Fibroblast of skin of back (primary cell): ENCODE measurements around the gene PCNX1.
A peak's percentile ranks its signal among the peaks of the same experiment; 100 is the strongest.
"Not testable (repeated sequence)": the region's sequence is repeated elsewhere in the genome, so short reads cannot be mapped to it uniquely, and the experiment has no call there.

ENCODE experiments used
- DNase-seq: peaks from one replicate; pipeline ENCODE4 v3.0.0-alpha.2; 2013

The PCNX1 gene

GRCh38 chr14:71094722-71095121 lies 187.5 kb downstream of the PCNX1 start:
- DNase-seq: no peak

GRCh38 chr14:71096947-71097346 lies 189.7 kb downstream of the PCNX1 start:
- DNase-seq: no peak

- DNase-seq: peak; percentile 61
Observed at GRCh38 chr14:71103662-71104484, 196.6 kb downstream of the PCNX1 start.

DNA sequence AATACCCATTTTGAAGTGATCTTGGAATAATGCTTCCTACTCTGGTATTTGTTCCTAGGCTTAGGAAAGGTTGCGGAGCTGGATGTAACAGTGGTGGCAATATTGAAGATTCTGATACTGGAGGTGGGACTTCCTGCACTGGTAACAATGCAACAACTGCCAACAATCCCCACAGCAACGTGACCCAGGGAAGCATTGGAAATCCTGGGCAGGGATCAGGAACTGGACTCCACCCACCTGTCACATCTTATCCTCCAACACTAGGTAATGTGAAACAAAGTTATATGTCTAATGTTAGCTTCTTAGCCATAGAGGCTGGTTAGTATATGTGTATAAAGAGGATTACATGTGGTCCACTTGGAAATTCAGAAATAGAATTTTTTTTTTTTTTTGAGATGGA lies 197.9 kb downstream of the PCNX1 start:
- DNase-seq: no peak

- DNase-seq: no peak
Observed at GRCh38 chr14:71107921-71108320, 200.7 kb downstream of the PCNX1 start.

- no peak for DNase-seq
Observed at GRCh38 chr14:71108398-71109119, 201.3 kb downstream of the PCNX1 start.

DNA sequence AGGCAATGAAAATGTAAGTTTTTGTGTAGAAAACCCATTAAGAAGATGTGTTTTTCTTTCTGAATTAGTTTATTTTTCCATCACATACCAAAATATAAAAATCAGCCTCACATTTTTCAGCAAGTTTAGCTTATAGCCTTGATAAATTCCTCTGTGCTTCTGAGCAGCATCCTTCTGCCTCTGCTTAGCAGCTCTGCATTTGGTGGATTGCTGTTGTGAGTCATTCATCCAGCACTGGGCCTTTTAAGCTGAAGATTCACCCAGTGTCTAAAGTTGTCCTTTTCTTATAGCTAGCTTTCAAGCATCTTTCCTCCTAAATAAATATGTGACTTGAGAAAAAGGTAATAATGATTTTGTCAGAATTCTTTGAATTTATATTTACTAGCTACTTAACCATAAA lies 206.1 kb downstream of the PCNX1 start:
- peak; percentile 87 for DNase-seq

DNA sequence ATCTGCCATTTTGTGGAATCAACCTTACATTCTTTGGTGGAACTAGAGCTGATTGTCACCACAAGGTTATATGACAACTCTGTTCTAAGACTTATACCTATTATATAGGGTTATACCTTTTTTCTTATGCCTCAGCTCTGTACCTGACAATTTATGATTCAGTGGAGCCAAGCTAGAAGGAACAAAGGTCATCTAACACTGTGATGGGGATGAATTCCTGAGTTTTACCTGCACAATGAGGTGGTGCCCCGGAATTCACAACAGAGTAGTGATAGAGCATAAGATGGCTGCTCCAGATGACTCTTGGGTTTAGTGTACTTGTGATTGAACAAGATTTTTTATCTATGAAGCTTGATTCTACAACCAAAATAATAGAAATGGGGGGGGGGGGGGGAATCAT lies 207.3 kb downstream of the PCNX1 start:
- DNase-seq: no peak

DNA sequence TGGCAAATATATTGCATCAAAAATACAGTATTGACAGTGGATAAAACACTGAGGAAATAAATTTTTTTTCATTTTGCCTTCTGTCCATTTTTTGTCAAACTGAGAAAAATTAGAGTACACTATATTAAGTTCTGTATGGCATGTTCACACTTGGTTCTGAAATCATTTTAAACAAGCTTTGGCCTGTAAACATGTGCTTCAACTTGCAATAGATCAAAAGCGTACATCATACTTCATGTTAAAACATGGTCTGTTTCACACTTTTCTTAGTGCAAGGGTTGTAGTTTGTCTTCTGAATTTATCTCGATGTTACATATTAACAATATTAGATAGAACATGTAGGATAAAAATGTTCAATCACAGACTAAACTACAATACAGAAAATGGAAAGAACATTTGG lies 208.0 kb downstream of the PCNX1 start:
- no peak for DNase-seq

DNA sequence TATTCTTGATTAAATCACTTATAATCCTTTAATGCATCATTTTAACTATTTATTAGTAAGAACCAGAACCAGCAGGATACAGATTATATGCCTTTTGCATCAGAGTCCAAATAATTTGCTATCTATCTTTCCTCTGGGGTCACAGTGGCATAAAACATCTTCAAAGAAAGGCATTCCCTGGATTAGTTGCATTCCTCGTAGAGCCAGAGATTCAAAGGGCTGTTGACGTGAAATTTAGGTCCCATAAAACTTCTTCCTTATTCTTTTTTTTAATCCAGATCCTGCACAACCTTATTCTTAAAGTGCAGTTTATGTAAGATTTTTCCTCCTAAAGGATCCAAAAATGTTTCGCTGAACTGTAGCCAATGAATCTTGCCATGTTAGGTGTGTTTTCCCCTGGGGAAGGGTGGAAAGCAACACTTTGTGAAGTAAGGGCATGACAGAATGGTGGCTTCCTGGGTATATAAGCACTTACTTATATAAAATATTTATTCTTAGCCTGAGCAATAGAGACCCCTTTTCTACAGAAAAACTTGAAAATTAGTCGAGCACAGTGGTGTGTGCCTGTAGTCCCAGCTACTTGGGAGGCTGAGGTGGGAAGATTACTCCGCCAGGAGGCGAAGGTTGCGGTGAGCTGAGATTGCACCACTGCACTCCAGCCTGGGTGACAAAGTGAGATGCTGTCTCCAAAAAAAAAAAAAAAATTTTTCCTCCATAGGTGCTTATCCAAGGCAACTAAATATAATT lies 208.7 kb downstream of the PCNX1 start:
- DNase-seq: no peak

DNA sequence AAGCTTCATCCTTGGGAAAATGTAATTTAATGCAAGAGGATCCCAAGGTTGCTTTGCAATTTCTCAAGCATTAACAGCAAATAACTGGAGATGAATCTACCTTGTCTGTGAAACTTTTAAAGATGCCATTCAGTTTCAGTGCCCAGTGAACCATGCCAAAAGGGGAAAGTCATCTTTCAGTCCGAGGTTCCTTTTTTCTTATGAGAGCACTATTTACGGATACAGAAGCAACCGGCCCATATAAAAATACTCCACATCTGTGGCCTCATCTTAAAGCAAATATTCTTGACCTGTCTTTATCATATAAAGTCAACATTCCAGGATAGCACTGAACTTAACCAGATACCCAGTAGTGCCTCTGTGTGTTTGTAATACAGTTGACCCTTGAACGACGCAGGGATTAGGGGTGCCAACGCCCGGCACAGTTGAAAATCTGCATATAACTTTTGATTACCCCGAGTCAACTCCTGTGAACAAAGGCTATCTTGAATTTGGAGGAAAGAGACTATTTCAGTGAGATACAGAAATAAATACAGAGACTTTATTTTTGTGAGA lies 209.4 kb downstream of the PCNX1 start:
- DNase-seq: no peak

DNA sequence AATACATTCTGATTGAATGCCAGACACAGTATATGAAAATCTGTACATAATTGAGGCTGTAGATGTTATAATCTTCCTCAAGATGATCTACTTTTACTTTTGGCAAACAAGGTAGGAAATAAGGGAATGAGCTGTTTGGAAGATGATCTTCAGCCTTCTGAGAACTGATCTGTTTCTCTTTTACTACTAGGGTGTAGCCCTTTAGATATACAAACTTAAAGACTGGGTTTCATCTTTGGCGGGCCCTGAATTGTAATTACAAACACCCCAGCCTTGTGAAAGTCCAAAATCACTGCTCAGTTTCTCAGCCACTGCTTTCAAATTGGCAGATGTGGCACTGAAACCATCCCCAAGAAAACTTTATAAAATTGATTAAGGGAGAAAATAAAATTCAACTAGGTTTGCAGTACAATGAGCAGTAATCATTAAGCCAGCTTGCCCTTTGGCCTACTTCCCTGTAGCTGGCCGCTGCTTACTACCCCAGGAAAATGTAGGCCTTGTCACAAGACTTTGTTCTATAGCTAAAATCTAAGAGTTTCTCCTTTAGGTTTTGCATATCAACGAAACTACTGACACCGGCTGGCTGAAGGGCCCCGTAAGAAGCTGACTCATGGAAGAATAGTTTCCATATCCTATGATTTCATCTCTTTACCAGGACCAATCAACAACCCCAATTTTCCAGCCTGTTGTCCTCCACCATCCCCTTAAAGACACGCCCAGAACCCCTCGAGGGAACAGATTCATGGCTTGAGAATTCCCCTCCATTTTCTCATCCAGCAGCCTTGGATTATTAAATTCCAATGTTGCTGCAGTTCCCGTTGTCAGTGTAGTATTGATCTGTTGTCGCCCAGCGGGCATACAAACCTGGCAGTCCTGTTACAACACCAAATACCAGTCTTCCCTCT lies 210.8 kb downstream of the PCNX1 start:
- peak; percentile 91 for DNase-seq

DNA sequence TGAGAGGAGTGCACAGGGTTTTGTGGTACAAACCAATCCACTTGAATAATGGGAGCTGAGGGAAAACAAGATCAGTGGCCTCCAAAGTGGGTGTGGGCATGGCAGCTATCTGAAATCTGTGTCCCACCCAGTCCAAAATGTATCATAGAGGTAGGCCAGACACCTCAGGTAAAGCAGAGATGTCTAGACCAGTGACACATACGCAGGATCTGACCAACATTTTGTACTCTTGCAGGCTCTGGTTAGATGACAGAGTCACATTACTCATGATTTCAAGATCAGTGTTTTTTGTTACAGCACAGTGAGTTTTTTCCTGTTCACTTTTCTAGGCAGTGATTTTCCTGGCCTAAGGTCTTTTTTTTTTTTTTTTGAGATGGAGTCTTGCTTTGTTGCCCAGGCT lies 211.8 kb downstream of the PCNX1 start:
- peak; percentile 44 for DNase-seq

GRCh38 chr14:71119832-71120231 lies 212.6 kb downstream of the PCNX1 start:
- no peak for DNase-seq

GRCh38 chr14:71121001-71121400 lies 213.7 kb downstream of the PCNX1 start:
- DNase-seq: no peak

DNA sequence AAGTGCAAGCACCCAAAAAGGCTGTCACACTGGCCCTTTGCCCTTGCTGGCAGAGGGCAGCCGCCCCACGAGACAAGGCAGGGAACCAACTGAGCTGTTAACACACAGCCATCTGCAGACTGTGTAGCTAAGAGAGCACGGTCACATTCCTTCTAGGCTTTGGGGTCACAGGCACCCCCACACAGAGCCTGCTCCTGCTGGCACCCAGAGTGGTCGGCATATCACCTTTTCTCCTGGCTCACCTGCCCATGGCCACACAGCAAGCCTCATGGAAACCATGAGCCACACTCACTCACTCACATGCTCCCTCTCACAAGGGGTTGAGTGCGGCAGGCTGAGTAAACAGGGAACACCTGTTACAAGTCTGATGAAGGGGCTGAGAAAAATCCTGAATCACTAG lies 214.5 kb downstream of the PCNX1 start:
- DNase-seq: no peak

DNA sequence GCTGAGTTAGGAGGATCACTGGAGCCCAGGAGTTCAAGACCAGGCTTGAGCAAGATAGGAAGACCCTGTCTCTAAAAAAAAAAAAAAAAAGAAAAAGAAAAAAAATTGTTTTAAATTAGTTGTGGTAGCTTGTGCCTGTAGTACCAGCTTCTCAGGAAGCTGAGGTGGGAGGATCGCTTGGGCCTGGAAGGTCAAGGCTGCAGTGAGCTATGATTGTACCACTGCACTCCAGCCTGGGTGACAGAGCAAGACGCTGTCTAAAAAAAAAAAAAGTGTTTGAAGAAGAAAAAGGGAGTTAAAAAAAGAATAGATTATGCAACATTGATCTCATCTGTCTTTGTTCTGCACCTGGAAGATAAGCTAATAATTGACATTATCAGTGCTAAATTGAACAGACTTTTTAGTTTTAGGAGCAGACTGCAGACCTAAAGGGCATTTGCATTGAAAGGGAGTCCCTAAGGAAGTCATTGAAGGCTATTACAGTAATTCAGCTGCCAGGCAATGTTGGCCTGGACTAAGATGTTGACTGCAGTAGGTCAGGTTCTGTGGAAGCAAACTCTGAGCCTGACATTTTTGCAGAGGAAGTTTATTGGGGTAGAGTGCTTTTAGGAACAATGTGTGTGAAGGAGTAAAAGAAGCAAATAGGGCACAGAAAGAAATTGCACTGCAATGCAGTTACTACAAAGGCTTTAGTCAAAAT lies 215.8 kb downstream of the PCNX1 start:
- no peak for DNase-seq

GRCh38 chr14:71123579-71124135 lies 216.4 kb downstream of the PCNX1 start:
- no peak for DNase-seq

- not testable (repeated sequence) for DNase-seq
Observed at GRCh38 chr14:71129716-71130490, 222.6 kb downstream of the PCNX1 start.
